HT1080 (cell line): ENCODE results near the gene GALK2. TPM values are rescaled to one million over a fixed set of nuclear protein-coding genes. Genes with fewer than 3 reads are reported as not detected.

ENCODE experiments used
- DNase-seq: peaks from one replicate; pipeline ENCODE4 v3.0.0-alpha.2; 2015; ENCODE audit warnings: low read depth
- polyA plus RNA-seq, 2 experiments: library from polyadenylated mRNA; depleted of rRNA; stranded (reverse); fragments of >200 nt; gene quantifications; 2 replicates each; pipeline ENCODE4 v1.2.3, GENCODE V29; 2015
- total RNA-seq: library from RNA; depleted of rRNA; stranded (reverse); fragments of >200 nt; shearing (Covaris generic); gene quantifications from 2 replicates; pipeline ENCODE4 v1.2.3, GENCODE V29; 2014; rRNA removed

GALK2 gene
- total RNA-seq, result 31.6 and 35.9 TPM in 2 replicates
- polyA plus RNA-seq (2015; cell fraction: cytosol; rRNA removed), result 25.7 and 28.8 TPM in 2 replicates
- 33.2 and 37.6 TPM in 2 replicates for polyA plus RNA-seq (2015; cell fraction: nucleus; rRNA removed)

- DNase-seq, result peak; percentile 88
These were observed at the start of gene GALK2 for GRCh38 chr15:49169880-49170597. GALK2 (plus strand) TSS chr15:49170247; CDS start chr15:49170323, 76 bp downstream.

- no peak for DNase-seq
These were observed 49.2 kb upstream of the GALK2 start for GRCh38 chr15:49120832-49121231.

- no peak for DNase-seq
These were observed 48.1 kb upstream of the GALK2 start for GRCh38 chr15:49121901-49122300.

- no peak for DNase-seq
These were observed 47.4 kb upstream of the GALK2 start for GRCh38 chr15:49122541-49123062.

- no peak for DNase-seq
These were observed 45.7 kb upstream of the GALK2 start for GRCh38 chr15:49124371-49124770.

- no peak for DNase-seq
These were observed 38.6 kb upstream of the GALK2 start for GRCh38 chr15:49131403-49131802.

- peak; percentile 29 for DNase-seq
These were observed 35.2 kb upstream of the GALK2 start for GRCh38 chr15:49134683-49135341.

GRCh38 chr15:49135342-49135857 lies 34.6 kb upstream of the GALK2 start:
- no peak for DNase-seq

- DNase-seq, result peak; percentile 82
These were observed 34.1 kb upstream of the GALK2 start for GRCh38 chr15:49135911-49136310.

- no peak for DNase-seq
These were observed 32.2 kb upstream of the GALK2 start for GRCh38 chr15:49137861-49138260.

- peak; percentile 45 for DNase-seq
These were observed 24.1 kb upstream of the GALK2 start for GRCh38 chr15:49145651-49146609.

GRCh38 chr15:49148298-49148697 lies 21.7 kb upstream of the GALK2 start:
- no peak for DNase-seq

- DNase-seq, result no peak
These were observed 21.3 kb upstream of the GALK2 start for GRCh38 chr15:49148727-49149126.

GRCh38 chr15:49151831-49152230 lies 18.2 kb upstream of the GALK2 start:
- no peak for DNase-seq

GRCh38 chr15:49152552-49153312 lies 17.3 kb upstream of the GALK2 start:
- DNase-seq, result peak; percentile 12

- DNase-seq, result no peak
These were observed 15.7 kb upstream of the GALK2 start for GRCh38 chr15:49154359-49154758.

- DNase-seq, result no peak
These were observed 15.3 kb upstream of the GALK2 start for GRCh38 chr15:49154799-49155109.

GRCh38 chr15:49155110-49155833 lies 14.8 kb upstream of the GALK2 start, which contains the start of gene COPS2:
COPS2 (minus strand) TSS chr15:49155599; CDS start chr15:49155578, 21 bp downstream.
- DNase-seq, result peak; percentile 97

- DNase-seq, result peak; percentile 41
These were observed 14.0 kb upstream of the GALK2 start for GRCh38 chr15:49155834-49156627.
